Measurements from ENCODE around the gene CCDC24. TPM values are rescaled to one million over a fixed set of nuclear protein-coding genes. Genes with fewer than 3 reads are reported as not detected.

Gene CCDC24
- total RNA-seq, 1 experiment from 2014 or later = 5.2 TPM

DNA sequence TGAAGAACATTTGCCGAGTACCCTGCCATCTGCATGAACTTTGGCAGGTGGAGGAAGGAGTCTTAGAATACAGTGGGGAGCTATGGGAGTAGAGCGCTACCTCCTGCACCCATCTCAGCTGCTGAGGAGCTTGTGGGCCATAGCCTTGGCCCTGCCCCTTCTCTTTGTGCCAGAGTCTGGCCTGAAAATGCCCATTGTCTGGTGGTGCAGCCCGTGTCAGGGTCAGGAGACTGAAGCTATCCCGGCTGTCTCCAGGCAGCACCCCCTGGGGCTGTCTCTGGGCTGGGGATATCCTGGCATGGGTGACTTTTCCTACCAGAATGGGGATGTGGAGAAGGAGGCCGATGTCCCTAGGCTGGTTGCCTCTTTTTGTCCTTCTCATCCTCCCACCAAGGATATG is 37.4 kb upstream of the CCDC24 start:
- no peak overlapping the region for H3K4me3 ChIP-seq (ENCODE audit: low read depth, low read length)
- Mint-ChIP-seq H3K9me3 (ENCODE audit: unreplicated experiment) (no peaks in the 10 kb centered on the region), H3K36me3 (ENCODE audit: insufficient read depth, unreplicated experiment) (no peaks in the 10 kb centered on the region), H3K4me1 (ENCODE audit: low read depth, unreplicated experiment) (no peaks in the 10 kb centered on the region), H3K4me3 (ENCODE audit: unreplicated experiment) (no peak overlapping the region), H3K27ac (ENCODE audit: unreplicated experiment) (no peak overlapping the region), H3K27me3 (ENCODE audit: insufficient read depth, unreplicated experiment) (no peaks in the 10 kb centered on the region)
- no peaks in the 10 kb centered on the region for H3K9me3 ChIP-seq
- TF ChIP-seq, protein P1, sequence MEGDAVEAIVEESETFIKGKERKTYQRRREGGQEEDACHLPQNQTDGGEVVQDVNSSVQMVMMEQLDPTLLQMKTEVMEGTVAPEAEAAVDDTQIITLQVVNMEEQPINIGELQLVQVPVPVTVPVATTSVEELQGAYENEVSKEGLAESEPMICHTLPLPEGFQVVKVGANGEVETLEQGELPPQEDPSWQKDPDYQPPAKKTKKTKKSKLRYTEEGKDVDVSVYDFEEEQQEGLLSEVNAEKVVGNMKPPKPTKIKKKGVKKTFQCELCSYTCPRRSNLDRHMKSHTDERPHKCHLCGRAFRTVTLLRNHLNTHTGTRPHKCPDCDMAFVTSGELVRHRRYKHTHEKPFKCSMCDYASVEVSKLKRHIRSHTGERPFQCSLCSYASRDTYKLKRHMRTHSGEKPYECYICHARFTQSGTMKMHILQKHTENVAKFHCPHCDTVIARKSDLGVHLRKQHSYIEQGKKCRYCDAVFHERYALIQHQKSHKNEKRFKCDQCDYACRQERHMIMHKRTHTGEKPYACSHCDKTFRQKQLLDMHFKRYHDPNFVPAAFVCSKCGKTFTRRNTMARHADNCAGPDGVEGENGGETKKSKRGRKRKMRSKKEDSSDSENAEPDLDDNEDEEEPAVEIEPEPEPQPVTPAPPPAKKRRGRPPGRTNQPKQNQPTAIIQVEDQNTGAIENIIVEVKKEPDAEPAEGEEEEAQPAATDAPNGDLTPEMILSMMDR (IDR thresholded peaks at IDR 0.05; ENCODE audit: insufficient read depth in 1 of 2, low read depth in 1 of 2, low read length in 1 of 2, severe bottlenecking in 1 of 2, unreplicated experiment in 1 of 2) = no peak
- no peaks in the 10 kb centered on the region for H3K36me3 ChIP-seq (ENCODE audit: control insufficient read depth, insufficient read depth, low read length)
- POLR2A ChIA-PET = no interaction called here
- no peaks in the 10 kb centered on the region for H3K27me3 ChIP-seq (replicated peaks; ENCODE audit: control insufficient read depth, insufficient read depth, low read length)
- CTCF ChIA-PET = interaction anchor here (0.6 kb wide), 1 partner anchor 146 kb away, joined by 3 read pairs; no protein-coding TSS in a partner anchor
- no TSS peak for BruUV-seq (replicated peaks)
- intact Hi-C loops (cut with micrococcal nuclease; ENCODE audit: unreplicated experiment) = no loop called here
- H3K4me1 ChIP-seq = no peaks in the 10 kb centered on the region
- DNase-seq = no peak

DNA sequence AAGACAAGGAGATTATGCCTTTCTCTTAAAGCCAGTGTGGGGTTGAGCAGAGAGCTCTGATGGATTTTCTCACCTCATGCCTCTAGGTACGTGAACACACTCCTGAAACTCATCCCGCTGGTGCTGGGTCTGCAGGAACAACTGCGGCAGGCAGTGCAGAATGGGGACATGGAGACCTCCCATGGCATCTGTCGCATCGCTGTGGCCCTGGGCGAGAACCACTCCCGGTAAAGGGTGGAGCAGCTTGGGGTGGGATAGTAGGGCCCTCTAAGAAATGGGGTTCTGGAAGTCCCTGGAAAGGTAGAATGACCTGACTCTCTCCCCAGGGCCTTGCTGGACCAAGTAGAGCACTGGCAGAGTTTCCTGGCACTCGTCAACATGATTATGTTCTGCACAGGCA is 35.2 kb upstream of the CCDC24 start:
- H3K27me3 ChIP-seq (replicated peaks; ENCODE audit: control insufficient read depth, insufficient read depth, low read length) = no peaks in the 10 kb centered on the region
- TF ChIP-seq, protein P1 (IDR thresholded peaks at IDR 0.05; ENCODE audit: insufficient read depth in 1 of 2, low read depth in 1 of 2, low read length in 1 of 2, severe bottlenecking in 1 of 2, unreplicated experiment in 1 of 2) = no peak
- Mint-ChIP-seq H3K4me1 (ENCODE audit: low read depth, unreplicated experiment) (no peaks in the 10 kb centered on the region), H3K27me3 (ENCODE audit: insufficient read depth, unreplicated experiment) (no peaks in the 10 kb centered on the region), H3K27ac (ENCODE audit: unreplicated experiment) (no peak overlapping the region), H3K4me3 (ENCODE audit: unreplicated experiment) (no peak overlapping the region), H3K36me3 (ENCODE audit: insufficient read depth, unreplicated experiment) (no peaks in the 10 kb centered on the region), H3K9me3 (ENCODE audit: unreplicated experiment) (no peaks in the 10 kb centered on the region)
- no peak for DNase-seq
- intact Hi-C loops (cut with micrococcal nuclease; ENCODE audit: unreplicated experiment) = no loop called here
- no peaks in the 10 kb centered on the region for H3K4me1 ChIP-seq
- ChIA-PET POLR2A (no interaction called here), CTCF (no interaction called here)
- H3K4me3 ChIP-seq (ENCODE audit: low read depth, low read length) = no peak overlapping the region
- H3K36me3 ChIP-seq (ENCODE audit: control insufficient read depth, insufficient read depth, low read length) = no peaks in the 10 kb centered on the region
- H3K9me3 ChIP-seq = no peaks in the 10 kb centered on the region
- no TSS peak for BruUV-seq (replicated peaks)

DNA sequence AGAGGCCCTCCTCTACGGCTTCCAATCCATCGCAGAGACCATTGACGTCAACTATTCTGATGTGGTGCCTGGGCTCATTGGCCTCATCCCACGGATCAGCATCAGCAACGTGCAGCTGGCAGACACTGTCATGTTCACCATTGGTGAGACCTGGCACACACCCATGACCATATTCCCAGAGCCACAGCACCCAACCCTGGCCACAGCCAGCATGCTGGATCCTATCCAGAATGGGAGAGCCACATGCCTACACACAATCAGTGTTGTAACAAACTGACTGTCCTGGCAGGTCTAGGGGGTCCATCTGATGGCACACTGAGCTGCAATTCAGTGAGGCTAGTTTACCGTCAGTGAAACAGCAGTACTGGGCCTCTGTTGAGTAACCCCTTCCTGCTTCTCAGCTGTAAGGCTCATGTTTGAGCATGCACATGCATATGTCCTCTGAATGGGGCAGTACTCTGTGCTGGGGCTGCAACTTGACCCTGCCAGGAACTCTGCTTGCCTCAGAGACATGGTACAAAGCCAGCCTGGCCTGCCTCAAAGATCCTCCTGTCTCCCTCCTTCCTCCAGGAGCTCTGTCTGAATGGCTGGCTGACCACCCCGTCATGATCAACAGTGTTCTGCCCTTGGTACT is 33.9 kb upstream of the CCDC24 start:
- Mint-ChIP-seq H3K4me1 (ENCODE audit: low read depth, unreplicated experiment) (no peaks in the 10 kb centered on the region), H3K27ac (ENCODE audit: unreplicated experiment) (no peak overlapping the region), H3K9me3 (ENCODE audit: unreplicated experiment) (no peaks in the 10 kb centered on the region), H3K36me3 (ENCODE audit: insufficient read depth, unreplicated experiment) (no peaks in the 10 kb centered on the region), H3K27me3 (ENCODE audit: insufficient read depth, unreplicated experiment) (no peaks in the 10 kb centered on the region), H3K4me3 (ENCODE audit: unreplicated experiment) (no peak overlapping the region)
- DNase-seq = no peak
- CTCF ChIA-PET = no interaction called here
- Histone ChIP-seq H3K9me3 (no peaks in the 10 kb centered on the region), H3K36me3 (ENCODE audit: control insufficient read depth, insufficient read depth, low read length) (no peaks in the 10 kb centered on the region), H3K27me3 (replicated peaks; ENCODE audit: control insufficient read depth, insufficient read depth, low read length) (no peaks in the 10 kb centered on the region), H3K4me1 (no peaks in the 10 kb centered on the region), H3K4me3 (ENCODE audit: low read depth, low read length) (no peak overlapping the region)
- POLR2A ChIA-PET = no interaction called here
- intact Hi-C loops (cut with micrococcal nuclease; ENCODE audit: unreplicated experiment) = no loop called here
- TF ChIP-seq, protein P1 (IDR thresholded peaks at IDR 0.05; ENCODE audit: insufficient read depth in 1 of 2, low read depth in 1 of 2, low read length in 1 of 2, severe bottlenecking in 1 of 2, unreplicated experiment in 1 of 2) = no peak
- no TSS peak for BruUV-seq (replicated peaks)

Measured in Caco-2 (cell line).